GM15510 (cell line): ENCODE data around the gene PURA.

ENCODE experiments used
- POLR2A ChIP-seq: IDR thresholded peaks from 3 replicates; pipeline ENCODE4 v1.6.1; 2011; ENCODE audit warnings: borderline replicate concordance; ENCODE audit not compliant: insufficient read length; ENCODE audit errors: extremely low read depth

The PURA gene

DNA sequence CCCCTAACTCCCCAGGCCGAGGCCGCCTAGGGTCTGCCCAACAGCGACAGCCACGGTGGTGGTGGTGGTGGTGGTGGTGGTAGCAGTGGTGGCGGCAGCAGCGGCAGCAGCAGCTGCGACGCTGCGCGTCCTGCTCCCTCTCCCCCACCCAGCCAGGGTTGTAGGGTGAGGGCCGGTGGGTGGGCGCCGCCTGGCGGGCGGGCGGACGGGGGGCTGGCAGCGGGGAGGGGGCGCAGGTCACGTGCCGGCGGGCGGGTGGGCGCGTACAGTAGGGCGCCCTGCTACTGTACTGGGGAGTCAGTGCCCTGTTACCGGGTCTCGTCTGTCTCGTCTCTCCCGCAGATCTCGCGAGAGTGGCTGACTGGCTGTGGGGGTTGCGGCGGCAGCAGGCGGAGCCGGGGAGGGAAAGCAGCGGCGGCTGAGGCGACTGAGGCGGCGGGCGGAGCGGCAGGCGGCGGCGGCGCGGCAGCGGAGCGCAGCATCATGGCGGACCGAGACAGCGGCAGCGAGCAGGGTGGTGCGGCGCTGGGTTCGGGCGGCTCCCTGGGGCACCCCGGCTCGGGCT lies at the start of gene PURA:
PURA (plus strand) TSS at position 411 of the 565 bp plus-strand sequence; CDS start at position 484, 73 bp downstream.
- TF ChIP-seq POLR2A = peak; percentile 80

DNA sequence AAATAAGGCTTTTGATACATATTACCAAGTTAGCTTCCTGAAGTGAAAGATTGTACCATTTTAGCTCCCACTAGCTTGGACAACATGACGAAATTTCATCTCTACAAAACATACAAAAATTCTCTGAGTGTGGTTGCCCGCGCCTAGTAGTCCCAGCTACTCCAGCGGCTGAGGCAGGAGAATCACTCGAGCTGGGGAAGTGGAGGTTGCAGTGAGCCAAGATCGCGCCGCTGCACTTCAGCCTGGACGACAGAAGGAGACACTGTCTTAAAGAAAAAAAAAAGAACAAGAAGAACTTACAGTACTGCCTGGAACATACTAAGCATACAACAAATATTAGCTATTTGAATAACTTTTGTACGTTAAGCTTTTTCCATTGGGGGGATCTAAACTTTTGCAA lies 41.1 kb upstream of the PURA start:
- TF ChIP-seq POLR2A = no peak

DNA sequence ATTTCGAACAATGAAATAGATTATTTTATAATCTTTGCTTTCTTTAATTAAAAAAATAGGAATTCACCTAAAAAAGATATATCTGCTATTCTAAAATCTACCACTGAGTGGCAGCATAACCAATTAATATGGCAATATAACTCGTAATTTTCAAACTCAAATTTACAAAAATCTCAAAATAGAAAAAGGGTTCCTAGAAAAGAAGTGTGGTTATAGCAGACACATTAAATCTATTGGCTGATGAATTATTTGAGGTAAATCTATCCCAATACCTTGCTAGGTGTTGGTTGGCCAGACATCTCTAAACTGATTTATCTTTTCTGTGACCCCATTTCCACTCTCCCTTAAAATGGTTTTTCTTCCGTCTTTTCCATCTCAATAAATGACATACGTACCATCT lies 40.6 kb upstream of the PURA start:
- no peak for TF ChIP-seq POLR2A

GRCh38 chr5:140075371-140075770 lies 38.5 kb upstream of the PURA start:
- TF ChIP-seq POLR2A = no peak

GRCh38 chr5:140076142-140076541 lies 37.8 kb upstream of the PURA start:
- TF ChIP-seq POLR2A = no peak

- no peak for TF ChIP-seq POLR2A
Observed at GRCh38 chr5:140076788-140077187, 37.1 kb upstream of the PURA start.

DNA sequence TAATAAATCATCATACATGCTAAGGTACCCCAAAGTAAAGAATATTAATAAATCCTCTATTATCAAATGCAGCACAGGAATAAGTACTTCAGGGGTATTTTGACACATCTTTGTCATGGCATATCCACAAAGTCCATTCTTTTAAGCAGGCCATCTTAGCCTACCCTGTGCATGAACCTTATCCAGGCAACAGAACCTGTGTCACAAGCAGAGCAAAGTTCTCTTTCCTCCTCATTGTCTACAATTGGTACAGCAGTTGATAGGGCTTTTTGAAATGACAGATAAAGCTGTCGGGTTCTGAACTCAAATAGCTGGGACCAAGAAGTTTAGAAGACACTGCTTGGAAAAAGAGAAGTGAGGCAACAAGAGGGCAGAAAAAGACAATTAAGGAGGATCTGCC lies 30.8 kb upstream of the PURA start:
- no peak for TF ChIP-seq POLR2A

- TF ChIP-seq POLR2A = no peak
Observed at GRCh38 chr5:140083650-140084049, 30.3 kb upstream of the PURA start.

- no peak for TF ChIP-seq POLR2A
Observed at GRCh38 chr5:140084541-140084940, 29.4 kb upstream of the PURA start.

GRCh38 chr5:140090251-140090650 lies 23.7 kb upstream of the PURA start:
- no peak for TF ChIP-seq POLR2A

DNA sequence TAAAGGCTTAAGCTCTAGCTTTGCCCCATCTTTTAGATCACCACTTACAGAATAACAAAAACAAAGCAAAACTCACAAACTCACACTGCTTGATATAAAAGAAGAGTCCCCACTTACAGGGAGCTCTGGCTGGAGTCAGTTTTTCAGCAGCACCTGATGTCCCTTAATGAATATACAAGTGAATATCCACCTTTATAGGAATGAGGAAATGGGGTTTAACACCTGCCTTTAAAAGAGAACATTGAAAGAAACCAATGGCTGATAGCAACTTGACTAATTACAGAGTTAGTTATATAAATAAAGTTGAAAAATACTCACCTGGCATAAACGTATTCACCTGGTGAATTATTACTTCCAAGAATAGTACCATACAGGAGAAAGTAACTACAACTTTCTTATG lies 20.7 kb upstream of the PURA start:
- TF ChIP-seq POLR2A = no peak

DNA sequence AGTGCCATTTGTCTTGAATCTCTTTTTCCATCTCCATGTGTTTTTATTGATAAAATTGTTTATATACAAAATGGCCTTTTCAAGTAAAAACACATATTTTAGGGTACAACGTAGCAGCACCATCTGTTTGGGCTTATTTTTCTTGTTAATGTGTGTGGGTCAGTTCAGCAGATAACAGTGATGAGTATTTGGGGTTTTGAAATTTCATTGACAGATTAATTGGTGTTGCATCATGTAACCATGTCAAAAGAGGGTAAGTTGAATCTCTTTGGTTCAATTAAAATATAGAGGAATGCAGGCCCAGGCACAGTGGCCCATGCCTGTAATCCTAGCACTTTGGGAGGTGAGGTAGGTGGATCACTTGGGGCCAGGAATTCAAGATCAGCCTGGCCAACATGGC lies 20.0 kb upstream of the PURA start:
- TF ChIP-seq POLR2A = no peak

GRCh38 chr5:140094889-140095288 lies 19.0 kb upstream of the PURA start:
- no peak for TF ChIP-seq POLR2A

GRCh38 chr5:140101179-140101578 lies 12.7 kb upstream of the PURA start:
- no peak for TF ChIP-seq POLR2A

- TF ChIP-seq POLR2A = no peak
Observed at GRCh38 chr5:140103154-140103553, 10.8 kb upstream of the PURA start.

DNA sequence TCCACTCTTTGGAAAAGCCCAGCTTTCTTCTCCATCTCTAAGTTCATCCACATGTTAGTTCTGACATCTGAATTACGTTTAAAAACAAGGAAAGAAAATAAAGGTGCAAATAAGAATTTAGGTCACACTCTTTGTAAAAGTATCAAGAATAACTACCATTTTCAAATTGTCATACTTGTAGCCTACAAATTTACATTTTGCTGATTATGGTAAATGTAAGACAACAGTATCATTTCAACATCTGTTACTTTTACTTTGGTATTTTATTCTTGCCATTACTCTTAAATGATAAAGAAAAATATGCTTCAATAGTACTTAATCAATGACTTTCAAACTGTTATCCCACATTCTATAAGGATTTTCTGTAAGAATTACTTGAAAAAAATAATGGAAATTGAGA lies 9.8 kb upstream of the PURA start:
- no peak for TF ChIP-seq POLR2A

- TF ChIP-seq POLR2A = no peak
Observed at GRCh38 chr5:140106101-140106500, 7.8 kb upstream of the PURA start.
